Right lobe of liver (tissue), 4 donors: ENCODE results near the gene SDF4.

ENCODE experiments used
- POLR2A ChIP-seq: fragments of 450-650 bp; IDR thresholded peaks from one replicate; pipeline ENCODE4 v1.6.1; 2017; ENCODE audit warnings: antibody characterized with exemption, mild to moderate bottlenecking
- TF ChIP-seq, protein P1 (sequence below), 4 donors: fragments of 200-600 bp in 3 of 4; fragments of 450-650 bp in 1 of 4; IDR thresholded peaks; one replicate each; pipeline versions ENCODE4 v1.5.1 to v1.8.0; 2016 to 2022; ENCODE audit warnings: antibody characterized with exemption in 4 of 4, mild to moderate bottlenecking in 2 of 4
- donor health status: DM: no; HTN: no; CAD: no.
- donor health status: DM: no; HTN: no; CAD: no.
- donor health status: DM: no; HTN: yes; CAD: no.

DNA sequence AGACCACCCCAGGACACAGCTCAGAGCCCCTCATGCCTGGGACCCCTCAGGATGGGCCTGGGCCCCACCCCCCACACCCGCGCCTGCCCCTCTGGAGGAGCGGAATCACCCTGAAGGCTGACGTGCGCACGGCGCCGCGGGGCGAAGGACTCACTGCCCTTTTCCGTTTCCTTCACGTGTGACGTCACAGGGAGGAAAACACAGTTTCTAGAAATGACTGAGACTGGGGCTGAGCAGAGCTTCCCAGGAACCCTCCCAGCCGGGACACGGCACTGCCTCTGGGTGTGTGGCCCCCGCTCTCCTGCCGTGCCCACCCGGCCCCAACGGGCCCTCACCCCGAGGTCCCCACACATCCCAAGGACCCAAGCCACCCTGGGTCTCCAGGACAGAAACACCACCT lies 12.5 kb downstream of the SDF4 start:
- TF ChIP-seq, protein P1, sequence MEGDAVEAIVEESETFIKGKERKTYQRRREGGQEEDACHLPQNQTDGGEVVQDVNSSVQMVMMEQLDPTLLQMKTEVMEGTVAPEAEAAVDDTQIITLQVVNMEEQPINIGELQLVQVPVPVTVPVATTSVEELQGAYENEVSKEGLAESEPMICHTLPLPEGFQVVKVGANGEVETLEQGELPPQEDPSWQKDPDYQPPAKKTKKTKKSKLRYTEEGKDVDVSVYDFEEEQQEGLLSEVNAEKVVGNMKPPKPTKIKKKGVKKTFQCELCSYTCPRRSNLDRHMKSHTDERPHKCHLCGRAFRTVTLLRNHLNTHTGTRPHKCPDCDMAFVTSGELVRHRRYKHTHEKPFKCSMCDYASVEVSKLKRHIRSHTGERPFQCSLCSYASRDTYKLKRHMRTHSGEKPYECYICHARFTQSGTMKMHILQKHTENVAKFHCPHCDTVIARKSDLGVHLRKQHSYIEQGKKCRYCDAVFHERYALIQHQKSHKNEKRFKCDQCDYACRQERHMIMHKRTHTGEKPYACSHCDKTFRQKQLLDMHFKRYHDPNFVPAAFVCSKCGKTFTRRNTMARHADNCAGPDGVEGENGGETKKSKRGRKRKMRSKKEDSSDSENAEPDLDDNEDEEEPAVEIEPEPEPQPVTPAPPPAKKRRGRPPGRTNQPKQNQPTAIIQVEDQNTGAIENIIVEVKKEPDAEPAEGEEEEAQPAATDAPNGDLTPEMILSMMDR (IDR thresholded peaks at IDR 0.05): no peak
- no peak for TF ChIP-seq POLR2A
